HG03108 (cell line): ENCODE measurements around the gene ANKRD34B.
"Not testable (repeated sequence)": the region's sequence is repeated elsewhere in the genome, so short reads cannot be mapped to it uniquely, and the experiment has no call there.

Source experiments
- ATAC-seq: cut with Tn5 transposase; IDR thresholded peaks from one replicate; pipeline ENCODE4 v1.9.1; 2021; ENCODE audit warnings: moderate library complexity; ENCODE audit not compliant: unreplicated experiment

The ANKRD34B gene

GRCh38 chr5:80569961-80570786, at the start of gene ANKRD34B:
Gene ANKRD34B (minus strand): TSS chr5:80570280. CDS start chr5:80560019, 10,261 bp downstream.
- no peak for ATAC-seq

GRCh38 chr5:80619086-80619485, 49.0 kb upstream of the ANKRD34B start:
- ATAC-seq = no peak

- ATAC-seq = no peak
These were observed 48.4 kb upstream of the ANKRD34B start for GRCh38 chr5:80618438-80618837.

- no peak for ATAC-seq
These were observed 45.3 kb upstream of the ANKRD34B start for GRCh38 chr5:80615266-80615914.

GRCh38 chr5:80609692-80610091, 39.6 kb upstream of the ANKRD34B start:
- no peak for ATAC-seq

DNA sequence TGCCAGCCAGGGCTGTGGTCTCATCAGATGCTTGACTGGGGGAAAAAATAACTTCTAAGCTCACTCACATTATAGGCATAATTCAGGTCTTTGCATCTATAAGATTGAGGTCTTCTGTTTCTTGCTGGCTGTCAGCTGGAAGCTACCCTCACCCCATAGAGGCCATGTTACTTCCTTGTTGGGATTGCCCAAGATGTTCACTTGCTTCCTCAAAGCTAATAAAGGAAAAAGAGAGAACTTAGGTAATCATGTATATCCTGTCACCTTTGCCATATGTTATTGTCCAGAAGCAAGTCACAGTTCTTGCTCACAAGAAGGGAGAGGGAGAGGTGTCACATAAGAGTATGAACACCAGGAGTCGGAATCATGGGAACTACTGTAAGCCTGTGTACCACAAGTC, 38.7 kb upstream of the ANKRD34B start:
- no peak for ATAC-seq

- ATAC-seq = no peak
These were observed 37.8 kb upstream of the ANKRD34B start for GRCh38 chr5:80607832-80608231.

DNA sequence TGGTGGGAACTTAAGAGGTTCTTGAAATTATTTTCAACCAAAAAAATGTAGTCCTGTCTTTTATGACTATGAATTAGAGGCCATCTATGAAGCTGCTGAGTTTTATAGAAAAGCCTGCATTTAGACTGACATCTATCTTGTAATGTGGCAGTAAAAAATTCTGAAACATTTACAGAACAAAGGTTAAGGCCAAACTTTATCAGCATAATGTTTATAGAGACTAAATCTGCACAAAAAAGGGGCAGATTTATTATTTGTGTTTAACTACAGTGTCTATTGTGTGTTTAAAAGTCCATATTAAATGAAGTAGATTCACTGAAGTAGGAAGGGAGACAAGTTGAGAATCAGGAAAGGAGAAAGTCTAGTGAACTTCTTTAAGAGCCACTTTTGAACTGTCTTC, 37.3 kb upstream of the ANKRD34B start:
- ATAC-seq = no peak

DNA sequence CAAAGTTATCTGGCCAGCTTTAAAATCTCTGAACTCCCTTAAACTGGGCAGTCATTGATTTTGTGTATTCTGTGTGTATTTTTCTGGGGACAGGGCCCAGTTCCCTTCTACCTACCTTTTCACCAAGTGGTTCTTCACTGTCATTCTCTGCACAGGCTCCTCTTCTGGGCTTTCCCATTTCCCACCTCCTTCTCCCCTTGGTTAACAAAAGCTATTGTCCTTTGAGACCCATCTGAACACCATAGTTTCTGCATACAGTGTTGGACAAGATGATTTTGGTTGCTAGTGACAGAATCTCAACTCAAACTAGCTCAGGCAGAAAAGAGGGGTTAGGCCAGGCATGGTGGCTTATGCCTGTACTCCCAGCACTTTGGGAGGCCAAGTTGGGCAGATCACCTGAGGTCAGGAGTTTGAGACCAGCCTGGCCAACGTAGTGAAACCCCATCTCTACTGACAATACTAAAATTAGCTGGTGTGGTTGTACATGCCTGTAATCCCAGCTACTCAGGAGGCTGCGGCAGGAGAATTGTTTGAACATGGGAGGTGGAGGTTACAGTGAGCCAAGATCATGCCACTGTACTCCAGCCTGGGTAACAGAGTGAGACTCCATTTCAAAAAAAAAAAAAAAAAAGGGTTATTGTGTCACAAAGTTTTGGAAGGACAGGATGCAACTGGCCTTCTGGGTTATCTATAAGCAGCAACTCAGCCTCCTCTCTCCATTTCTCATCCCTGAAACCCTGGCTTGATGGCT, 31.0 kb upstream of the ANKRD34B start:
- ATAC-seq = no peak

GRCh38 chr5:80597500-80597899, 27.4 kb upstream of the ANKRD34B start:
- ATAC-seq = no peak

- no peak for ATAC-seq
These were observed 24.7 kb upstream of the ANKRD34B start for GRCh38 chr5:80594810-80595209.

GRCh38 chr5:80592761-80593160, 22.7 kb upstream of the ANKRD34B start:
- no peak for ATAC-seq

DNA sequence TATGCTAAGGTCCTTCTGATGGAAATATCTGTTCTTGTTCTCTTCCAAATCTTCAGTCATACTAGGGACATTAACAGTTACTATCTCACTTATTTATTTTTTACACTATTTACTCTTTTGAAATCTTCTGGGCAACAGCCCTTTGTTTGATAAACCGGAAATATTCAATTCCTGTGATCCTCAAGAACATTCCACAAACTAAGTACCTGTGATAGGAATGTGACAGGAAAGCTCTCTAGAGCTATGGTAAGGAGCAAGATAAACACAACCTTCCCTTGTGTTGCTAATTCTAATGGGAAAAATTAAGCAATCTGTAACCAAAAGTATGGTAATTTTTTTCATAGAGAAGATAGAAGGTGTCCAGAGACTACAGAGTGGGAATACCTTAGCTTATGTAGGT, 22.0 kb upstream of the ANKRD34B start:
- no peak for ATAC-seq

- ATAC-seq = no peak
These were observed 21.3 kb upstream of the ANKRD34B start for GRCh38 chr5:80591352-80591751.

GRCh38 chr5:80590766-80591165, 20.7 kb upstream of the ANKRD34B start:
- no peak for ATAC-seq

DNA sequence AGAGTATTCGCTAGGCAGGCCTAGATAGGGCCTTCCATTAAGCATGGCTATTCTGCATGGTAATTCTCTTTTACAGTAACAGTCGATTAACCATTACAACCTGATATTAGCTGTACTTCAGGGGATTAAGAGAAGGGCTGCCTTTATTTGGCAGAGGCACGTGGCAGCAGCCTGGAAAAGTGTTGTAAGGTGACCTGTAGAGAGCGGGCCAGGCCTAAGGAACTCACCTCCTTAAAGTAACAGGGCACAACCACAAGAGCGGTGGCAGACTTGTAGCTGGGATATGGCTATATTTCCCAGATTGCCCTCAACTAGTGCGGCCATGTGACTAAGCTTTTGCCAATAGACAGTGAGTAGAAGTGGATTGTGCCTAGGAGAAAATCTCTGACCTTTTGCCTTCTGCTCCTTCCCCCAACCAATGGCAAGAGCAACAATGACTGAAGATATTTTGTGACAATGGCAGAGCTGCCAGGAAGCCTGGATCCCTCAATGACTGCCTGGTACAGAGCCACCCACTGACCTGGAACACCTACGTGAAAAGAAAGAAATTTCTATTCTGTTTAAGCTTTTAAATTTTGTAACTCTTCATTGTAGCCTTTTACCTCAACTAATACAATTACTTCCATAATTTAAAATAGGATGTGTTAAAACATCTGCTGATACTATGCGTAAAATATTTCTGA, 18.9 kb upstream of the ANKRD34B start:
- ATAC-seq = no peak

DNA sequence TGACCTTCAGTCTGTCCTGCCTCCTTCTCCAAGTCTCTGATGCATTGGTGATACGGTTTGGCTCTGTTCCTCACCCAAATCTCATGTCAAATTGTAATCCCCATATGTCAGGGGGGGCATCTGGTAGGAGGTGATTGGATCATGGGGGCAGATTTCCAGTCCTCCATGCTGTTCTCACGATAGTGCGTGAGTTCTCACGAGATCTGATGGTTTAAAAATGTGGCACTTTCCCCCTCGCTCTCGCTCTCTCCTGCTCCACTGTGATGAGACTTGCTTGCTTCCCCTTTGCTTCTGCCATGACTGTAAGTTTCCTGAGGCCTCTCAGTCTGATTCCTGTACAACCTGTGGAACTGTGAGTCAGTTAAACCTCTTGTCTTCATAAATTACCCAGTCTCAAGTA, 14.7 kb upstream of the ANKRD34B start:
- ATAC-seq = no peak

DNA sequence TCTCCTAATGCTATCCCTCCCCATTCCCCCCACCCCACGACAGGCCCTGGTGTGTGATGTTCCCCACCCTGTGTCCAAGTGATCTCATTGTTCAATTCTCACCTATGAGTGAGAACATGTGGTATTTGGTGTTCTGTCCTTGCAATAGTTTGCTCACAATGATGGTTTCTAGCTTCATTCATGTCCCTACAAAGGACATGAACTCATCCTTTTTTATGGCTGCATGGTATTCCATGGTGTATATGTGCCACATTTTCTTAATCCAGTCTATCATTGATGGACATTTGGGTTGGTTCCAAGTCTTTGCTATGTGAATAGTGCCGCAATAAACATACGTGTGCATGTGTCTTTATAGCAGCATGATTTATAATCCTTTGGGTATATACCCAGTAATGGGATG, 10.2 kb upstream of the ANKRD34B start:
- not testable (repeated sequence) for ATAC-seq

GRCh38 chr5:80579050-80579449, 9.0 kb upstream of the ANKRD34B start:
- ATAC-seq = no peak

DNA sequence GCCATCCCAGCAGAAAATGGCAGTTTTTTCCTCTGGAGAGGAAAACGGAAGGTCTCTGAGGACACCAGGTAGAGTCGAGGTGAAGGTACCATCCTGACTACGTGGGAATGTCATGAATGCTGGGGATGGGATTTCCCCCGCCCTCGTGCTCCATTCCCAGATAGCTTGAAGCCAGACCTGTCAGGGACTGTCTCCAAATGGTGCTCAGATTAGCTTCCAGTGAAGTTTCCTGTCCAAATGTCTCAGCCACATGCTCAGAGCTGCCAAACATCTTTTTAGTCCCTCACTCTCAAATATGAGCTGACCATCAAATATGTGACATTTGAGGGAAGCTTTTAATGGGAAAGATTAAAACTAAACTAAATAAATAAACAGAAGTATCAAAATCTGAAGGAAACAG, 7.6 kb upstream of the ANKRD34B start:
- no peak for ATAC-seq

DNA sequence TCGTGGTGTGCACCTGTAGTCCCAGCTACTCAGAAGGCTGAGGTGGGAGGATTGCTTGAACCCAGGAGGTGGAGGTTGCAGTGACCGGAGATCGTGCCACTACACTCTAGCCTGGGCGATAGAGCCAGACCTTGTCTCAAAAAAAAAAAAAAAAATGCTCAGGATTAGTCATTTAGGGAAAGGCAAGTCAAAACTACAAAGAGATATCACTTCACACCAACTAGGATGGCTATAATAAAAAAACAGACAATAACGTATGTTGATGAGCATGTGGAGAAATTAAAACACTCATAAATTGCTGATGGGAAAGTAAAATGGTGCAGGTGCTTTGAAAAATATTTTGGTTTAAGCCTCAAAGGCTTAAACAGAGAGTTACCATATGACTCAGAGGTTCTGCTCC, 6.3 kb upstream of the ANKRD34B start:
- no peak for ATAC-seq
